HEK293T (cell line): ENCODE results near the gene CNTN5.

Experiments
- ARNT ChIP-seq: fragments of 450-650 bp; IDR thresholded peaks from 2 replicates; pipeline ENCODE4 v1.6.1; 2017; ENCODE audit warnings: mild to moderate bottlenecking
- BHLHE40 ChIP-seq: fragments of 450-650 bp; IDR thresholded peaks from 2 replicates; pipeline ENCODE4 v1.6.1; 2016; ENCODE audit warnings: mild to moderate bottlenecking, moderate library complexity, borderline replicate concordance
- CTBP1 ChIP-seq: fragments of 450-650 bp; IDR thresholded peaks from 2 replicates; pipeline ENCODE4 v1.6.1; 2016; ENCODE audit warnings: borderline replicate concordance
- ELF4 ChIP-seq: fragments of 450-650 bp; IDR thresholded peaks from 2 replicates; pipeline ENCODE4 v1.6.1; 2017; ENCODE audit warnings: antibody characterized with exemption
- FOXA1 ChIP-seq: fragments of 450-650 bp; IDR thresholded peaks from 2 replicates; pipeline ENCODE4 v1.6.1; 2016; ENCODE audit warnings: mild to moderate bottlenecking
- FOXK2 ChIP-seq: fragments of 450-650 bp; IDR thresholded peaks from 2 replicates; pipeline ENCODE4 v1.6.1; 2016; ENCODE audit warnings: mild to moderate bottlenecking
- FOXM1 ChIP-seq: fragments of 450-650 bp; IDR thresholded peaks from 2 replicates; pipeline ENCODE4 v1.6.1; 2017; ENCODE audit warnings: mild to moderate bottlenecking, borderline replicate concordance
- HDGF ChIP-seq: fragments of 450-650 bp; IDR thresholded peaks from 2 replicates; pipeline ENCODE4 v1.6.1; 2017; ENCODE audit warnings: antibody characterized with exemption, borderline replicate concordance
- L3MBTL2 ChIP-seq: fragments of 450-650 bp; conservative IDR thresholded peaks from 2 replicates; pipeline ENCODE4 v1.6.1; 2016; ENCODE audit warnings: mild to moderate bottlenecking
- SP1 ChIP-seq: fragments of 450-650 bp; IDR thresholded peaks from 2 replicates; pipeline ENCODE4 v1.6.1; 2017
- SUZ12 ChIP-seq: fragments of 450-650 bp; IDR thresholded peaks from 2 replicates; pipeline ENCODE4 v1.6.1; 2016; ENCODE audit warnings: mild to moderate bottlenecking
- TARDBP ChIP-seq: fragments of 450-650 bp; IDR thresholded peaks from 2 replicates; pipeline ENCODE4 v1.6.1; 2016

GRCh38 chr11:100094121-100094865 is 1073.5 kb downstream of the CNTN5 start:
- no peak for TF ChIP-seq BHLHE40
- TF ChIP-seq TARDBP: no peak
- no peak for TF ChIP-seq FOXM1
- TF ChIP-seq ELF4: no peak
- no peak for TF ChIP-seq FOXK2
- no peak for TF ChIP-seq ARNT
- no peak for TF ChIP-seq SP1
- TF ChIP-seq L3MBTL2: no peak
- TF ChIP-seq SUZ12: no peak
- TF ChIP-seq CTBP1: no peak
- TF ChIP-seq FOXA1: no peak
- TF ChIP-seq HDGF: no peak
